Endothelial cell of hepatic sinusoid (primary cell): ENCODE results near the gene TCF23.
"Not testable (repeated sequence)": the region's sequence is repeated elsewhere in the genome, so short reads cannot be mapped to it uniquely, and the experiment has no call there.

ENCODE experiments used
- in situ Hi-C: cut with HindIII; loops from 2 replicates; pipeline ENCODE4 v1.10.0; 2017; ENCODE audit warnings: low sequenced_read_pairs

Gene TCF23

DNA sequence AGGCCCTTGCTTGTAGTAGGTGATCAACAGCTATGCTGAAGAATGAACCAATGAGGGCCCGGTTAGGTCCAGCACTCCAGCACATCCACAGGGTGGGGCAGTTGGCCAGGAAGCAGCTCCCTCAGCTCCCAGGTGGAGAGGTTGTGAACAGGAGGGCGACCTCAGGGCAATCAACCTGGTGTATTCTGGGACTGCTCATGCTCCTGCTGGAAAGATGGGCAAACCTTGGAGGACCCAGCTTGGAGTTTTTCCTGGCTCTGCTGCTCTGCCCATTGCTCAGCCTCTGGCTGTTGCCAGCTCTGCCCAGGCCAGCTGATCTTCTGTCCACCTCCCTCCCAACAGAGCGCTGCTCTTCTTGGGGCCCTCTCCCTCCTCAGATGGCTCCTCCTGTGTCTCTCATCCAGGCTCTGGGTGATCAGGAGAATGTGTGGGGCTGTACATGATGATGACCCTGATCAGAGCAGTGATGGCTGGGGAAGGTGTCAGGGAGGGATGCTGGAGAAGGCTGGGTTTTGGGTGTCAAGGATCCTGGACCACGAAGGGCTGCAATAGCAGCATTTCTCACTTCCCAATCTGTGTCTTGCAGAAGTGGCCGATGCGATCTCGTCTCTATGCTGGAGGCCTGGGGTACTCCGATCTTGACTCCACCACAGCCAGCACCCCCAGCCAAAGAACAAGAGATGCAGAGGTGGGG lies 3.4 kb downstream of the TCF23 start:
- in situ Hi-C loops, result no loop called here

DNA sequence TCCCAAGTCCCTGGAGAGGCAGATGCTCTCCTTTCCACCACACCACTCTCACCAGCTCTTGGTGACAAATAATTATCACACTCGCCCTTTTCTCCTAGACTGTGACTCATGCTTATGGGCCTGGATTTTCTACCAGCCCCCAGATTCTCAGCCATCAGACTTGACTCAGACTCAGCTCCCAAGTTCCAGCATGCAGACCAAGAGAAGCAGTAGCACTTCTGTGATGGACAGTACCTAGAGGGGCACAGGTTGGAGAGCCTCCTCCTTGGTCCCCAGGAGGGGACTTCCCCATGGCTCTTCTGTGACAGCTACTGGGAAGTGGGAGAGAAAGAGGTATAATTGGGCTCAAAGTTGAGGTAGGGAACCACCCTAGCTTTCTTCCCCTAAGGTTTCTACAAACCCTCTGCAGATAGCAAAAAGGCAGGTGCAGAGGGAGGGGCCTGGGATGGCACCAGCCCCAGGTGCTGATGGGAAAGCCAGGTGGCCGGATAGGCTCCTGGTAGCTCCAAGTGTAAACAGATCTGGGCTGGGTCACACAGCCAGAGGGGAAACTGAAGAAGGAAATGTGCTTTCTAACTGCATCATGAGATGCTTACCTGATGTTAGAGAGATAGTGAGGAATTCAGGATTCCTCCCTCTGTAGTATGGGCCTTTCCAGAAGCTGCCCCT lies 4.1 kb downstream of the TCF23 start:
- in situ Hi-C loops, result no loop called here

DNA sequence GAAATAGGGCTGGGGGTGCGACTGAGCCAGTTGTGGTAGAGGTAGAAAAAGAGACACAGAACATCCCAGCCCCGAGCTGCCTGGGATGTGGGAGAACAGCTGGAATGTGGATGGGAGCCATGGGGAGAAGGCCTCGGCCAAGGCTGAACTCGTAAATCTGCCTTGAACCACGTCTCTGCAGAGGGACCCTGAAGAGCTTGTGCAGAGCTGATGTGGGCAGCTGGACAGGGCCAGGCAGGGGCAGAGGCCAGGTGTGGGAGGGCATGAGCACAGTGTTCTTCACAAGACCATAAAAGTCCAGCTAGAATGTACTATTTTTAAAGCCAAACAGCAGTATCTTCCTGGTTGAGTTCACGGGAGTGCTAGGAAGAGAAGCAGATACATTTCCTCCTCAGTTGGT lies 5.7 kb downstream of the TCF23 start:
- in situ Hi-C loops, result no loop called here

DNA sequence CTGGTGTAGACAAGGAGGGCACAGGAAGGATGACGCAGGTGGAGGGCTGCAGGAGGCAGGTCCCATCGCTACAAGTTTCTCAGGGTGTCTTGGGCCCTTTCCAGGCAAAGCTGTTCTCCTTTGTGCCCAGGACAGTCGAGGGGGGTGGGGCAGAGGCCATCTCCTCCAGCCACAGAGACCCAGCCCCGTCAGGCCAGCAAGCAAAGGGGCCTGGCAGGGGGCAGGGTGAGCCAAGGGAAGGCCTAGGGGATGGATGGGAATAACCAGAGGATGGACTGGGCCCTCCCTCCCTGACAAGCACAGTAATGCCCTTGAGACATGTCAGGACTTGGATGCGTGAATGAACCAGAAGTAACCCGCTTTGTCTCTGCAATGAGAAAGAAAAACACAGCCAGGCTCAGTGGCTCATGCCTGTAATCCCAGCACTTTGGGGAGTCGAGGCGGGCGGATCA lies 6.3 kb downstream of the TCF23 start:
- in situ Hi-C loops, result no loop called here

DNA sequence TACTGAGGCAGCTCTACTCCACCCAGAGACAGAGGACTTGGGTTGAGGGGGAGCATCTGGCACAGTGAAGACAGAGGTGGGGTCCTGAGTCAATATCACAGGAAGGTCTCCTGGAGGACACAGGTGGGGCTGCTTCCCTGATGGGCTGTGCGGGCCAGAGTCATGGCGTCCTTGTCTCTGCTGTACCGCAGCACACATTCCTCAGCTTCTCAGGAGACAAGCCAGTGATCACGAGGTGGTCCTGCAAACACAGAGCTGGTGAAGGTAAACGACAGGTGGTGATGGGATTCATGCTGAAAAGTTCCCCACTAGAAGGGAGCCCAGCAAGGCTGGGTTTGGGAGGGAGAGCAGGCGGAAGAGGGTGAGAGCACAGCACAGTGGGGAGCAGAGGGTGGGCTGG lies 9.7 kb downstream of the TCF23 start:
- in situ Hi-C loops, result no loop called here

DNA sequence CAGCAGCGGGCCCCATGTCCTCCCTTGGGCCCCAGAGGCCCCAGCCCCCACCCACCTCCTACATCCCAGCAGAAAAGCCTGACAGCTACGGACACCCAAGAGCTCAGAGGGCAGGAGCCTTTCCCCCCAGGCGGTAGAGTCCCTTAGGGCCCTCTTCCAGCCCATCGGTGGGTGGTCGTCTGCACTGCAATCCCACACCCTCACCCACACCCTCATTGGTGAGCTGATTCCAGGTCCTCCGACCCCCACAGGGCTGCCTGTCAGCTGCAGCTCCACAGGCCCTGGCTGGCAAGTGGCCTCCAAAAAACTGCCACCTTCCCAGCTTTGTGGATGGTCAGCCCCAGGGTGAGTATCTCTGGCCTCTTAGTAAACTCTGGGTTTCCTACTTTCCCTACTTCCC lies 10.5 kb downstream of the TCF23 start:
- in situ Hi-C loops, result no loop called here

DNA sequence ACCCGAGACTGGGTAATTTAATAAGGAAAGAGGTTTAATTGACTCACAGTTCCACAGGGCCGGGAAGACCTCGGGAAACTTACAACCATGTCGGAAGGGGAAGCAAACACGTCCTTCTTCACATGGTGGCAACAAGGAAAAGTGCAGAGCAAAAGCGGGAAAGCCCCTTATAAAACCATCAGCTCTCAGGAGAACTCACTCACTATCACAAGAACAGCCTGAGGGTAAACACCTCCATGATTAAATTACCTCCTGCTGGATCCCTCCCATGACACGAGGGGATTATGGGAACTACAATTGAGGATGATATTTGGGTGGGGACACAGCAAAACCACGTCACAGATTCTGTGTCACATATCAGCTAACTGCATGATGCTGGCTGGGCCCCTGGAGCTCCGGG lies 11.4 kb downstream of the TCF23 start:
- in situ Hi-C loops, result no loop called here

DNA sequence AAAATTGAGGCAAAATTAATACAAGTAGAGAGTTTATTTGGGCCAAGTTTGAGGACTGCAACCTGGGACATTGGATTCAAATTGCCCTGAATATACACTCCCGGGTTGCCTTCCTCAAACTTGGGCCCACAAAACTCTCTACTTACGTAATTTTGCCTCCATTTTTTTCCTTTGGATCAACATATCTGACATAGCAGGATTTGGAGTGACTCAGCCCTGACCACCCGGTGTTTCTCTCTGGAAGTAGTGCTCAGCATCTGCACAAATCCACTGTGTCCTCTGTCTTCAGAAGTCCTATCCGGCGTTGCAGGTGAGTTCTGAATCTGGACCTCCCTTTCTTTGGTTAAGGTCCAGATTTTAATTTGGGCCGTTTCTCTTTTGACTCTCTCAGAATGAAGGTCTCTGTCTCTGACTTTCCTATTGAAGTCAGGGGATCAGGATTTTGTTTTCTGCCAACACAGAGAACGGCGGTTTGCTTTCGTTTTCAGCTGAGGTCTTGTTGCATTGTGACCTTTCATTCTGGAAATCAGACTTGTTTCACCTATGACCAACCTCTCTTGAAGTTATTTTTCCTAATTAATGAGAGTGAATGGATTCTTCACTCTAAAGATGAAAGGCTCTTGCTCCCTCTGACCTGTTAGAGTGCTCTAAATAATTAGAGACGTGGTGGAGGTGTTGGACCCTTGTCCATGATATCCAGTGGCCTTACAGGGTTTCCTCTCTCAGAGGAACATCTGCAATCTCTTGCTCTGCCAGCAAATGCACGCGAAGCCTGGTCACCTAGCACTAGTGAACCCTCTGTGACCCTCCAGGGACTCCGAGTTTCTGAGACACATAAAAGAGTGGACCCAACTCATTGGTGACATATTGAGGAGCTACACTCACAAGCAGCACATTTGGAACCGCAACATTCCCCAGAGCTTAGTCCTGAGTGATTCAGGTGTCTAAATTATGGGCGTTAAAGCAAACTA lies 13.6 kb downstream of the TCF23 start:
- in situ Hi-C loops, result no loop called here

DNA sequence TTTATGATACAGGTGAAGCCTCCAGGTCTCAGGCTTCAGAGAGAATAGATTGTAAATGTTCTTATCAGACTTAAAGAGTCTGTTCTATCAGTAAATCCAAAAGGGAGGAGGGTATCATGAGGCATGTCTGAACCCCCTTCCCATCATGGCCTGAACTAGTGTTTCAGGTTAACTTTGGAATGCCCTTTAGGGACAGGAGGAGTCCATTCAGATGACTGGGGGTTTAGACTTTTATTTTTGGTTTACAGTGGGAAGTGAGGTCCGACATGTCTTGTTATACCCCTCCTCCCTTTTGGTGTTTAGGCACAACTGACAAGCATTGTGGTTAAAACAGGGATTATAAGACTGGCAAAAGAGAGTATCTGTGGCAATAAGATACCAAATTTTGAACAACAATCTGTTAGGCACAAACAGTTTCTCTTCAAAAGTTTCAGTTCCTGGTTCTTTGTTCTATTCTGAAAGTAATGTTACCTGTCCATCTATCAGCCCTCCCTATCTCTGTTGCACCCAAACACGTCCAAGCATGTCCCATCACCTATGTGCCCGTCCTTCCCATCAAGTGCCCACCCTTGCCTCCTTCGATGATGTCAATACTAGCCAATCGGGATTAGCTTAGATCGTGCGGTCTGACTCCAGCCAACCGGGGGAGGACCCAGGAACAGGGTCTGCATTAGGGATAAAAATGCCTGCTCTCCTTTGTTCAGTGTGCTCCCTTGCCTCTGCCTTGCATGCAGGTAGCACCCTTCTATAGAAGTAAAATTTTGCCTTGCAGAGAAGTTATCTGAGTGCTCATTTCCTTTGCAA lies 16.4 kb downstream of the TCF23 start:
- in situ Hi-C loops, result loop anchor here (5.0 kb wide), 2 partner anchors 38 to 82 kb away; no protein-coding TSS in a partner anchor

DNA sequence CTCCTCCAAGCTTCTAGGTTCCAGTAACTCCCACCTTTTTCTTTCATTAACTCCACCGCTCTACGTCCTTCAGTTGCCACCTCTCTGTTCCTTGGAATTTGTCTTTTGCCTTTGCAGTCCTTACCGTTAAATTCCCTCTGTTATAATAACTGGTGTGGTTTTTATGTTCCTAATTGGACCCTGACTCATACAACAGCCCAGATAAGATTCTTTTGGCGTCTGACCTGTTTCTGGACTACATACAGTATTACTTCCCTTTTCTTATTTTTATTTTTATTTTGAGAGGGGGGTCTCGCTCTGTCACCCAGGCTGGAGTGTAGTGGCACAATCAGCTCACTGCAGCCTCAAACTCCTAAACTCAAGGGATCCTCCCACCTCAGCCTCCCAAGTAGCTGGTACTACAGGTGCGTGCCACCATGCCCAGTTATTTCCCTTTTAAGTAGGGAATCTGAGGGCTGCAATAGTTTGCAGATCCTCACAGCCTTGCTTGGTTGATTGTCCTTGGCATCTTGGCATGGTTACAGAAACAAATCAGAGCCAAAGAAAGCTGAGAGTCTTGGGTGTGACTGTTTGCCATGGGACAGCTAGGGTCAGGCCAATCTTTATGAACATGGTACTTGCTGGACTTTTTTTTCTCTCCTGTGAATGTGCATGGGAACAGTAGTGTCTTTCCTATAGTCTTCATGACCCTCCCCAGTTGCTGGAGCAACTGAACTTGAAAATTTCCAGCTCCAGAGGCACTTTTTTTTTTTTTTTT lies 22.0 kb downstream of the TCF23 start:
- in situ Hi-C loops, result no loop called here

DNA sequence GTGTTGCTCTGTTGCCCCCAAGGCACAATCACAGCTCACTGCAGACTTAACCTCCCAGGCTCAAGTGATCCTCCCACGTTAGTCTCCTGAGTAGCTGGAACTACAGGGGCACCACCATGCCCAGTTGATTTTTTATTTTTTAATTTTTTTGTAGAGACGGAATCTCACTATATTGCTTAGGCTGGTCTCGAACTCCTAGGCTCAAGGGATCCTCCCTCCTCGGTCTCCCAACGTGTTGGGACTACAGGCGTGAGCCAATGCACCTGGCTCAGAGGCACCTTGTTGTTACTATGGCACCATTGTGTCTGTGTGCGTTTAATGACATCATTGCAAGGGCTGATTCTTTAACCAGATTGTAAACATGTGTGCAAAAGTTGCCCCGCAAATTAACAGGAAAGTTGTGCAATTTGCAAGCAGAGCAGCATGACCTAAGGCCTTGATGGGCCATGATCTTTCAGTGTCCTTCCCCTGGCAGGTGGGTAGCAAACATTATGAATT lies 22.6 kb downstream of the TCF23 start:
- in situ Hi-C loops, result no loop called here

DNA sequence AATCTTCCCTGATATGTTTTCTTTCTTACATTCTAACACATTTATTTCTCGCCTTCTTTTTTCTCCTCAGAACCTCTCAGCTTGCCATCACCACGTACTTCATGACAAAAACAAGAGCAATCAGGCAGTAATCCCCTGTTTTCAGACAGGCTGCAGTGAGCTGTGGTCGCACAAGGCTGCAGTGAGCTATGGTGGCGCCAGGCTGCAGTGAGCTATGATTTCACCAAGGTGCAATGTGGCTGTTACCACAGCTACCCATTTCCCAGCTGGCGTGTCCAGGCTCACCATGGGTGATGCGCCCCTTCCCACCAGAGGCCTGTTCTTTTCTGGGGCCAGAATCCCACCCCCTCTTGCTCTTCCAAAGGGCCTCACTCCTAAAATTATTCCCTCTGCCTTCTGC lies 25.8 kb downstream of the TCF23 start:
- in situ Hi-C loops, result no loop called here

DNA sequence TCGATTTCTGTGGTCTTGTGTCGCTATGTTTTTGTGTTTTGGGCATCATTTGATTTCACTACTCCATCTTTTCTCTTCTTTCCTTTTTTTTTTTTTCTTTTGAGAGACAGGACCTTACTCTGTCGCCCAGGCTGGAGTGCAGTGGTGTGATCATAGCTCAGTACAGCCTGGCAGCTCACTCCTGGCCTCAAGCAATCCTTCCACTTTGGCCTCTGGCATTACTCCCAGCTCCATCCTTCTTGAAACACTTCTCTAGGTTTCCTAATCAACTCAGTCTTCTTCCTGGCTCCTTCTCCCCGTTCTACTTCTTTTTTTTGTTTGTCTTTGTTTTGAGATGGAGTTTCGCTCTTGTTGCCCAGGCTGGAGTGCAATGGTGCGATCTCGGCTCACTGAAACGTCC lies 26.5 kb downstream of the TCF23 start:
- in situ Hi-C loops, result no loop called here

DNA sequence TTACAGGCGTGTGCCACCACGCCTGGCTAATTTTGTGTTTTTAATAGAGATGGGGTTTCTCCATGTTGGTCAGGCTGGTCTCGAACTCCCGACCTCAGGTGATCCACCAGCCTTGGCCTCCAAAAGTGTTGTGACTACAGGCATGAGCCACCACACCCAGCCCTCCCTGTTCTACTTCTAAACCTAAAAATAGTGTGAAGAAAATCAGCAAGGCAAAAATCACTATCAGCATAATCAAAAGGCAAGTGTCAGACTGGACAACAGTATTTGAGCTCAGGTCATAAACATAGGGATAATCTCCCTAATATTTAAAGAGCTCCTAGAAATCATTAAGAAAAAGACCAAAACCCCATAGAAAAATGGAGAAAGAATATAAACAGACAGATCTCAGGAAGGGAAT lies 27.0 kb downstream of the TCF23 start:
- in situ Hi-C loops, result not testable (repeated sequence)

DNA sequence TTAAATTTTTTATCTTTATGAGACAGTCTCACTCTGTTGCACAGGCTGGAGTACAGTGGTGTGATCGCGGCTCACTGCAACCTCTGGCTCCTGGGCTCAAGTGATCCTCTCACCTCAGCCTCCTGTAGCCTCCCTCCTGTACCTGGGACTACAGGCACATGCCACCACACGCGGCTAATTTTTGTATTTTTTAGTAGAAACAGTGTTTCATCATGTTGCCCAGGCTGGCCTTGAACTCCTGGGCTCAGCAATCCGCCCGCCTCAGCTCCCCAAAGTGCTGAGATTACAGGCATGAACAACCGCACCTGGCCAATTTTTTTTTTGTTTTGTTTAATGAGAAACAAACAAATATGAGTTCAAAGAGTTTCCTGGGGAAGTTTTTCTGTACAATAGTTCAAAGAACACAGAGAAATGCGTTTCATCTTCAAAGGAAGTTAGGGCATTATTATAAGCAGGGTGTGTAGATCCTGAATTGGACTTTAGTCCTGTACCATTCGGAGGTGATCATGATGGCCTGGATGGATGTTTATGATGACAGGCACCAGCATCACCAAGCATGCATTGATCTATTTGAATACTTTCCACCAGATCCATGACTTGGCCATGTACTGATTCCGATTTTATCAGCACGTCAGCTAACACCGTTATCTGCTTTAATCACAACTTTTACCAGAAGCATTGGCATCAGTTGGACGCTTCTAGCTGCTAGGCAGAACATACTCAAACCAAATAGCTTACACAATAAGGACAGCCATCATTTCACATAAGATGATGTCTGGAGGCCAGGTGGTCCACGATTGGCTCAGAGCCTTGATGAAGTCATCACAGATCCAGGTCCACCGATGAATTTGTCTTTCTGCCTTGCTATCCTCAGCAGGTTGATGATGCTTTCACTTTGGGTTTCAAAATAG lies 28.9 kb downstream of the TCF23 start:
- in situ Hi-C loops, result no loop called here

DNA sequence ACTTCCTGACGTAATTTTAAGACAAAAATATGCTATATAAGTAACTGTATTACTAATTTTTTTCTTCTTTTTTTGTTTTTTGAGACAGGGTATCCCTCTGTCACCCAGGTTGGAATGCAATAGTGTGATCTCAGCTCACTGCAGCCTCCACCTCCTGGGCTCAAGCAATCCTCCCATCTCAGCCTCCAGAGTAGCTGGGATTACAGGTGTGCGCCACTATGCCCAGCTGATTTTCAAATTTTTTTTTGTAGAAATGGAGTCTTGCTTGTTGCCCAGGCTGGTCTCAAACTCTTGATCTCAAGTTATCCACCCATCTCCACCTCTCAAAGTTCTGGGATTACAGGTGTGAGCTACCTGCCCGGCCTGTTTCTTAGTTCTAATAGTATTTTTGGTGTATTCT lies 29.7 kb downstream of the TCF23 start:
- in situ Hi-C loops, result no loop called here

DNA sequence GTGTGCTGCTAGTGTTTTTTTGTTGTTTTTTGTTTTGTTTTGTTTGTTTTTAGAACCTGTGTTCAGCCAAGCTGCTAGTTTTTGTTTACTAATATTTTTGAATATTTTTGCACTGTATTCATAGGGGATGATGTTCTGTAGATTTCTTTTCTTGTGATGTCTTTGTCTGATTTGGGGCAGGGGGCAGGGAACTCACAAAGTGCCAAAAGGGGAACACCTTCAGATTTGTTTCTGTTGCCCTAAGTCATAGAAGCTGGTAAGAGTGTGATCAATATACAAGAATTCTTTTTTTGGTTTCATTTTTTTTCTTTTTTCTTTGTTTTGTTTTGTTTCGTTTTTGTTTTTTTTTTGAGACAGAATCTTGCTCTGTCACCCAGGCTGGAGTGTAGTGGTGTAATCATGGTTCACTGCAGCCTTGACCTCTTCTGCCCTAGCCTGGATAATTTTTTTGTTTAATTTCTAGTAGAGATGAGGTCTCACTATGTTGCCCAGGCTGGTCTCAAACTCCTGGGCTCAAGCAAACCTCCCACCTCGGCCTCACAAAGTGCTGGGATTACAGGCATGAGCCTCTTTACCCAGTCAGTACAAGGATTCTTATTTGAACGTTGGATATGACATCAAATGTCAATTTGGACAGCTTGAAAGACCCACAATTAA lies 30.7 kb downstream of the TCF23 start:
- in situ Hi-C loops, result no loop called here

DNA sequence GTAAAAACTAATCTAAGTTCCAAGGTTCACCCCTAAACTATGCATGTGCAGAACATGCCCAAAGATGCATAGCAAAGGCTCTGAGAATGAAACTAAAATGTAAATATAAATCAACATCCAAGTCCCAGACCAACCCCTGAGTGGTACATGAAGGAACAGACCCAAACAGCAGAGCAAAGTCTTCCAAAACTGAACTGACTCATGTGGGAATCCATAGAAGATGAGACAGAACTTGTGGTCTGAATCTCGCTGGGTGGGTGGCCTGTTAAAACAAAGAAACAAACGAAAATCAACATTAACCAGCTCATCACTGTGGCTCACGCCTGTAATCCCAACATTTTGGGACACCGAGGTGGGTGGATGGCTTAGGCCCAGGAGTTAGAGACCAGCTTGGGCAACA lies 33.5 kb downstream of the TCF23 start:
- in situ Hi-C loops, result no loop called here
